OCI-LY7 (cell line): ENCODE results near the gene RAD17. TPM values are rescaled to one million over a fixed set of nuclear protein-coding genes. Genes with fewer than 3 reads are reported as not detected.

Source experiments
- BruUV-seq: library from RNA; stranded (reverse); fragments of 400-500 nt; replicated peaks from 2 replicates; lab custom pipeline; 2021; lab: Mats Ljungman, UMichigan
- CTCF ChIA-PET: fragments of 300-600 bp; sonication (Branson Sonifier 250); formaldehyde crosslinking; loops from one replicate; lab custom pipeline; 2022; ENCODE audit warnings: antibody characterized with exemption; ENCODE audit not compliant: unreplicated experiment; lab: Charles Lee
- POLR2A ChIA-PET: fragments of 300-600 bp; sonication (Branson Sonifier 250); formaldehyde crosslinking; loops from one replicate; lab custom pipeline; 2022; ENCODE audit warnings: antibody characterized with exemption; lab: Charles Lee
- DNase-seq: peaks from one replicate; pipeline ENCODE4 v3.0.0-alpha.2; 2015; ENCODE audit warnings: low spot score
- H2AFZ ChIP-seq: fragments of 200-600 bp; sonication (generic), shearing (Covaris generic); 2 replicates; pipeline ENCODE4 v1.6.1; 2014; ENCODE audit warnings: mild to moderate bottlenecking, antibody characterized with exemption, low read length, moderate library complexity
- H3K27ac ChIP-seq: fragments of 200-600 bp; sonication (generic); 2 replicates; pipeline ENCODE4 v1.5.1; 2014; ENCODE audit warnings: mixed run types, low read depth, mild to moderate bottlenecking, moderate library complexity, low read length, inconsistent platforms; ENCODE audit not compliant: poor library complexity, severe bottlenecking
- H3K36me3 ChIP-seq: fragments of 200-600 bp; sonication (generic); 2 replicates; pipeline ENCODE4 v1.6.1; 2014; ENCODE audit warnings: mild to moderate bottlenecking, antibody characterized with exemption, low read length, moderate library complexity, mixed read lengths; ENCODE audit not compliant: insufficient read depth
- H3K4me1 ChIP-seq: fragments of 200-600 bp; sonication (generic); 2 replicates; pipeline ENCODE4 v1.5.1; 2014; ENCODE audit warnings: mild to moderate bottlenecking, low read length; ENCODE audit not compliant: insufficient read depth, poor library complexity, severe bottlenecking
- H3K4me2 ChIP-seq: fragments of 200-600 bp; sonication (generic); 2 replicates; pipeline ENCODE4 v1.6.1; 2014; ENCODE audit warnings: mild to moderate bottlenecking, low read length
- H3K4me3 ChIP-seq: fragments of 200-600 bp; sonication (generic); 2 replicates; pipeline ENCODE4 v1.5.1; 2014; ENCODE audit warnings: mild to moderate bottlenecking, low read depth, low read length; ENCODE audit not compliant: poor library complexity, severe bottlenecking
- H3K79me2 ChIP-seq: fragments of 200-600 bp; sonication (generic); 2 replicates; pipeline ENCODE4 v1.6.1; 2016; ENCODE audit warnings: low read depth, mild to moderate bottlenecking, low read length, moderate library complexity, mixed read lengths; ENCODE audit not compliant: insufficient read depth
- H3K9me2 ChIP-seq: fragments of 200-600 bp; sonication (generic); 2 replicates; pipeline ENCODE4 v1.6.1; 2016; ENCODE audit warnings: mild to moderate bottlenecking, low read length, mixed read lengths; ENCODE audit not compliant: insufficient read depth
- H3K9me3 ChIP-seq: fragments of 200-600 bp; sonication (generic); 2 replicates; pipeline ENCODE4 v1.6.1; 2014; ENCODE audit warnings: mild to moderate bottlenecking, mixed run types, low read length, mixed read lengths
- H4K20me1 ChIP-seq: fragments of 200-600 bp; sonication (generic); 2 replicates; pipeline ENCODE4 v1.6.1; 2014; ENCODE audit warnings: mild to moderate bottlenecking, antibody characterized with exemption, low read length, moderate library complexity, mixed read lengths; ENCODE audit not compliant: insufficient read depth
- EZH2phosphoT487 ChIP-seq: fragments of 200-600 bp; sonication (generic); IDR thresholded peaks from 2 replicates; pipeline ENCODE4 v1.6.1; 2018; ENCODE audit warnings: low read depth, borderline replicate concordance, mild to moderate bottlenecking, mixed run types, antibody characterized with exemption, low read length, moderate library complexity, mixed read lengths
- intact Hi-C: fragments of 100-400 bp; cut with micrococcal nuclease; formaldehyde crosslinking; loops from one replicate; pipeline ENCODE4 v1.10.0; 2022; ENCODE audit not compliant: unreplicated experiment
- total RNA-seq, 2 experiments: library from RNA; depleted of rRNA in 1 of 2; stranded (reverse); fragments of >200 nt in 1 of 2; shearing (Covaris generic) in 1 of 2; gene quantifications; 2 replicates each; pipeline ENCODE4 v1.2.3, GENCODE V29; 2014 to 2022
- TF ChIP-seq, protein P1 (sequence below): fragments of 200-600 bp; sonication (generic); conservative IDR thresholded peaks from 2 replicates; pipeline ENCODE4 v1.5.1; 2014; ENCODE audit warnings: mild to moderate bottlenecking, antibody characterized with exemption, low read length, moderate library complexity, mixed read lengths

RAD17 gene
- total RNA-seq, 2 experiments from 2014 or later = 64.1 to 79.1 TPM

GRCh38 chr5:69415584-69415958 is 46.0 kb downstream of the RAD17 start:
- H3K9me2 ChIP-seq = no peaks in the 10 kb centered on the region
- intact Hi-C loops = no loop called here
- H3K27ac ChIP-seq = no peak overlapping the region
- DNase-seq = no peak
- H2AFZ ChIP-seq = no peak overlapping the region
- TF ChIP-seq, protein P1, sequence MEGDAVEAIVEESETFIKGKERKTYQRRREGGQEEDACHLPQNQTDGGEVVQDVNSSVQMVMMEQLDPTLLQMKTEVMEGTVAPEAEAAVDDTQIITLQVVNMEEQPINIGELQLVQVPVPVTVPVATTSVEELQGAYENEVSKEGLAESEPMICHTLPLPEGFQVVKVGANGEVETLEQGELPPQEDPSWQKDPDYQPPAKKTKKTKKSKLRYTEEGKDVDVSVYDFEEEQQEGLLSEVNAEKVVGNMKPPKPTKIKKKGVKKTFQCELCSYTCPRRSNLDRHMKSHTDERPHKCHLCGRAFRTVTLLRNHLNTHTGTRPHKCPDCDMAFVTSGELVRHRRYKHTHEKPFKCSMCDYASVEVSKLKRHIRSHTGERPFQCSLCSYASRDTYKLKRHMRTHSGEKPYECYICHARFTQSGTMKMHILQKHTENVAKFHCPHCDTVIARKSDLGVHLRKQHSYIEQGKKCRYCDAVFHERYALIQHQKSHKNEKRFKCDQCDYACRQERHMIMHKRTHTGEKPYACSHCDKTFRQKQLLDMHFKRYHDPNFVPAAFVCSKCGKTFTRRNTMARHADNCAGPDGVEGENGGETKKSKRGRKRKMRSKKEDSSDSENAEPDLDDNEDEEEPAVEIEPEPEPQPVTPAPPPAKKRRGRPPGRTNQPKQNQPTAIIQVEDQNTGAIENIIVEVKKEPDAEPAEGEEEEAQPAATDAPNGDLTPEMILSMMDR = no peak
- no peak for TF ChIP-seq EZH2phosphoT487
- BruUV-seq = no TSS peak
- no peaks in the 10 kb centered on the region for H3K4me1 ChIP-seq
- CTCF ChIA-PET = no interaction called here
- no peaks in the 10 kb centered on the region for H4K20me1 ChIP-seq
- no peaks in the 10 kb centered on the region for H3K79me2 ChIP-seq
- H3K9me3 ChIP-seq = no peaks in the 10 kb centered on the region
- H3K4me2 ChIP-seq = peak overlapping the region; percentile 22; the same call in 1 of the 2 replicates
- POLR2A ChIA-PET = no interaction called here
- H3K36me3 ChIP-seq = peaks cover 73% of the 10 kb centered on the region
- no peak overlapping the region for H3K4me3 ChIP-seq

DNA sequence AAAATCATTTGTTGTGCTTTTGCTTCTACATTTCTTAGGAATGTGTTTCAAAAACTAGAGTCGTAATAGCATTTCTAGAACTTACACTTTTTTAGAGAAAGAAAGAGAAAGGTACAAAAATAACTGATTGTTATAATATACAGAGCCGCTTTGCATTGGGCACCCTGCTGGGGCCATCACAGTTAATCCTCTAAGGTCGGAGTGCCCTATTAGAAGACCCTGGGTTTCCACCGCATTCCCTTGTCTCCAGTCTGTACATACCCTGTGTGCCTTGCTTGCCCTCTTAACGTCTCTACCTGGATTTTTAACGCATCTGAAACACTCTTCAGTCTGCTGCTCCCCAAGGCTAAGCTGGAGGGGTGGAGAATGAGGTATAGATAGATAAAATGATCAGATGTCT is 46.6 kb downstream of the RAD17 start:
- no peaks in the 10 kb centered on the region for H3K9me2 ChIP-seq
- BruUV-seq = no TSS peak
- DNase-seq = no peak
- intact Hi-C loops = no loop called here
- no peak overlapping the region for H2AFZ ChIP-seq
- no peaks in the 10 kb centered on the region for H3K79me2 ChIP-seq
- H3K4me1 ChIP-seq = no peaks in the 10 kb centered on the region
- POLR2A ChIA-PET = no interaction called here
- H3K36me3 ChIP-seq = peaks cover 70% of the 10 kb centered on the region
- H4K20me1 ChIP-seq = no peaks in the 10 kb centered on the region
- no peak overlapping the region for H3K4me3 ChIP-seq
- TF ChIP-seq, protein P1 = no peak
- no peak for TF ChIP-seq EZH2phosphoT487
- no peak overlapping the region; the same call in 1 of the 2 replicates for H3K4me2 ChIP-seq
- H3K9me3 ChIP-seq = no peaks in the 10 kb centered on the region
- CTCF ChIA-PET = no interaction called here
- no peak overlapping the region for H3K27ac ChIP-seq

GRCh38 chr5:69416699-69417098 is 47.1 kb downstream of the RAD17 start:
- POLR2A ChIA-PET = no interaction called here
- BruUV-seq = no TSS peak
- CTCF ChIA-PET = no interaction called here
- no peaks in the 10 kb centered on the region for H3K4me1 ChIP-seq
- H2AFZ ChIP-seq = no peak overlapping the region
- H4K20me1 ChIP-seq = no peaks in the 10 kb centered on the region
- intact Hi-C loops = no loop called here
- H3K9me2 ChIP-seq = no peaks in the 10 kb centered on the region
- no peak for DNase-seq
- TF ChIP-seq, protein P1 = no peak
- TF ChIP-seq EZH2phosphoT487 = no peak
- H3K4me3 ChIP-seq = no peak overlapping the region
- H3K4me2 ChIP-seq = no peak overlapping the region
- peaks cover 68% of the 10 kb centered on the region for H3K36me3 ChIP-seq
- no peaks in the 10 kb centered on the region for H3K79me2 ChIP-seq
- H3K9me3 ChIP-seq = no peaks in the 10 kb centered on the region
- H3K27ac ChIP-seq = no peak overlapping the region
